CD14-positive monocyte (primary cell): ENCODE measurements around the gene MBP. TPM values are rescaled to one million over a fixed set of nuclear protein-coding genes. Genes with fewer than 3 reads are reported as not detected.

Experiments used
- DNase-seq, 3 donors: peaks; one replicate each; pipeline ENCODE4 v3.0.0-alpha.2; 2011 to 2022
- H2AFZ ChIP-seq: 2 replicates; pipeline ENCODE4 v1.6.0; 2012; ENCODE audit warnings: mild to moderate bottlenecking, low read depth, low read length, inconsistent platforms; ENCODE audit not compliant: insufficient read depth, poor library complexity, severe bottlenecking
- H3K27ac ChIP-seq, 2 donors: 1 replicate in 1 of 2; 2 replicates in 1 of 2; pipeline ENCODE4 v1.5.1; 2012 to 2013; ENCODE audit warnings: low read length in 2 of 2, control low read depth in 1 of 2, inconsistent platforms in 1 of 2, low read depth in 1 of 2, mild to moderate bottlenecking in 1 of 2
- H3K27me3 ChIP-seq, 2 donors: one replicate each; pipeline versions ENCODE4 v1.6.0 to v1.6.1; 2011 to 2013; ENCODE audit warnings: low read length in 2 of 2; ENCODE audit not compliant: control insufficient read depth in 2 of 2, insufficient read depth in 2 of 2
- H3K36me3 ChIP-seq, 2 donors: replicated peaks in 1 of 2; 1 replicate in 1 of 2; 2 replicates in 1 of 2; pipeline versions ENCODE4 v1.5.1 to v1.6.1; 2012 to 2013; ENCODE audit warnings: low read length in 2 of 2, control low read depth in 1 of 2, inconsistent platforms in 1 of 2, mild to moderate bottlenecking in 1 of 2; ENCODE audit not compliant: insufficient read depth in 2 of 2, control insufficient read depth in 1 of 2
- H3K4me1 ChIP-seq, 2 donors: 1 replicate in 1 of 2; 2 replicates in 1 of 2; pipeline versions ENCODE4 v1.5.1 to v1.6.1; 2012 to 2013; ENCODE audit warnings: low read length in 2 of 2, control low read depth in 1 of 2, inconsistent platforms in 1 of 2, mild to moderate bottlenecking in 1 of 2, moderate library complexity in 1 of 2; ENCODE audit not compliant: insufficient read depth in 2 of 2, control insufficient read depth in 1 of 2
- H3K4me2 ChIP-seq: replicated peaks from 2 replicates; pipeline ENCODE3; 2012; ENCODE audit warnings: low read length, moderate library complexity, mild to moderate bottlenecking; ENCODE audit not compliant: poor library complexity, severe bottlenecking; ENCODE audit errors: extremely low read depth
- H3K4me3 ChIP-seq, 3 experiments: fragments of 200-600 bp in 1 of 3; sonication (generic) in 1 of 3; replicated peaks in 1 of 3; 1 replicate in 2 of 3; 2 replicates in 1 of 3; pipeline ENCODE4 v1.5.1; 2011 to 2013; ENCODE audit warnings: low read length in 3 of 3, mild to moderate bottlenecking in 3 of 3, control low read depth in 2 of 3, low read depth in 2 of 3, inconsistent platforms in 1 of 3, moderate library complexity in 1 of 3
- H3K79me2 ChIP-seq: 2 replicates; pipeline ENCODE4 v1.6.0; 2012; ENCODE audit warnings: mild to moderate bottlenecking, control low read depth, inconsistent platforms, low read length, moderate library complexity; ENCODE audit not compliant: insufficient read depth
- H3K9ac ChIP-seq: 2 replicates; pipeline ENCODE4 v1.6.0; 2017; ENCODE audit warnings: low read length, mild to moderate bottlenecking; ENCODE audit not compliant: insufficient read depth, poor library complexity, severe bottlenecking
- H3K9me3 ChIP-seq, 2 donors: replicated peaks in 1 of 2; 1 replicate in 1 of 2; 2 replicates in 1 of 2; pipeline versions ENCODE4 v1.5.1 to v1.6.1; 2012 to 2013; ENCODE audit warnings: low read length in 2 of 2, control low read depth in 1 of 2; ENCODE audit not compliant: control insufficient read depth in 1 of 2, insufficient read depth in 1 of 2
- H4K20me1 ChIP-seq: 2 replicates; pipeline ENCODE4 v1.6.0; 2012; ENCODE audit warnings: mild to moderate bottlenecking, low read length, control low read depth, moderate library complexity; ENCODE audit not compliant: insufficient read depth
- H3K27ac Mint-ChIP-seq, 7 donors: one replicate each; pipeline ENCODE4 v1.8.0; 2020; ENCODE audit warnings: mild to moderate bottlenecking in 7 of 7, mixed read lengths in 7 of 7, moderate library complexity in 6 of 7, inconsistent platforms in 2 of 7
- H3K27me3 Mint-ChIP-seq, 3 donors: one replicate each; pipeline ENCODE4 v1.8.0; 2021 to 2022; ENCODE audit warnings: low read depth in 3 of 3, mild to moderate bottlenecking in 3 of 3, mixed read lengths in 3 of 3, moderate library complexity in 3 of 3, inconsistent platforms in 1 of 3
- H3K36me3 Mint-ChIP-seq, 2 donors: one replicate each; pipeline ENCODE4 v1.8.0; 2020; ENCODE audit warnings: mixed read lengths in 2 of 2, inconsistent platforms in 1 of 2, mild to moderate bottlenecking in 1 of 2
- H3K4me1 Mint-ChIP-seq: one replicate; pipeline ENCODE4 v1.8.0; 2020; ENCODE audit warnings: mild to moderate bottlenecking, mixed read lengths
- H3K4me3 Mint-ChIP-seq, 2 donors: one replicate each; pipeline ENCODE4 v1.8.0; 2020; ENCODE audit warnings: mild to moderate bottlenecking in 2 of 2, mixed read lengths in 2 of 2, moderate library complexity in 1 of 2
- H3K9me3 Mint-ChIP-seq, 7 donors: one replicate each; pipeline ENCODE4 v1.8.0; 2020 to 2022; ENCODE audit warnings: mixed read lengths in 7 of 7, mild to moderate bottlenecking in 6 of 7, moderate library complexity in 6 of 7, inconsistent platforms in 2 of 7
- CTCF ChIP-seq: fragments of 200-600 bp; IDR thresholded peaks from one replicate; pipeline ENCODE4 v1.8.0; 2022; ENCODE audit warnings: antibody characterized with exemption, mild to moderate bottlenecking
- WGBS: methylation state at CpG from one replicate; pipeline ENCODE4 v1.1.5; 2013; ENCODE audit warnings: missing lambda C conversion rate; ENCODE audit not compliant: insufficient coverage; 5-methylcytosine and 5-hydroxymethylcytosine counted together
- intact Hi-C, 2 donors: fragments of 100-400 bp; cut with micrococcal nuclease; formaldehyde crosslinking; loops; one replicate each; pipeline versions ENCODE4 v1.15.0 to v1.15.1; 2023
- polyA plus RNA-seq, 3 donors: library from polyadenylated mRNA; depleted of rRNA in 1 of 3; unstranded in 2 of 3; stranded (reverse) in 1 of 3; fragments of 300-500 nt in 2 of 3; fragments of >200 nt in 1 of 3; fragmentation: Illumina TruSeq in 2 of 3; gene quantifications; 1 replicate in 2 of 3; 2 replicates in 1 of 3; pipeline ENCODE4 v1.2.3, GENCODE V29; 2012 to 2021

MBP gene
- polyA plus RNA-seq, 3 donors = 47.7 to 81.0 (median 50.4) TPM

DNA sequence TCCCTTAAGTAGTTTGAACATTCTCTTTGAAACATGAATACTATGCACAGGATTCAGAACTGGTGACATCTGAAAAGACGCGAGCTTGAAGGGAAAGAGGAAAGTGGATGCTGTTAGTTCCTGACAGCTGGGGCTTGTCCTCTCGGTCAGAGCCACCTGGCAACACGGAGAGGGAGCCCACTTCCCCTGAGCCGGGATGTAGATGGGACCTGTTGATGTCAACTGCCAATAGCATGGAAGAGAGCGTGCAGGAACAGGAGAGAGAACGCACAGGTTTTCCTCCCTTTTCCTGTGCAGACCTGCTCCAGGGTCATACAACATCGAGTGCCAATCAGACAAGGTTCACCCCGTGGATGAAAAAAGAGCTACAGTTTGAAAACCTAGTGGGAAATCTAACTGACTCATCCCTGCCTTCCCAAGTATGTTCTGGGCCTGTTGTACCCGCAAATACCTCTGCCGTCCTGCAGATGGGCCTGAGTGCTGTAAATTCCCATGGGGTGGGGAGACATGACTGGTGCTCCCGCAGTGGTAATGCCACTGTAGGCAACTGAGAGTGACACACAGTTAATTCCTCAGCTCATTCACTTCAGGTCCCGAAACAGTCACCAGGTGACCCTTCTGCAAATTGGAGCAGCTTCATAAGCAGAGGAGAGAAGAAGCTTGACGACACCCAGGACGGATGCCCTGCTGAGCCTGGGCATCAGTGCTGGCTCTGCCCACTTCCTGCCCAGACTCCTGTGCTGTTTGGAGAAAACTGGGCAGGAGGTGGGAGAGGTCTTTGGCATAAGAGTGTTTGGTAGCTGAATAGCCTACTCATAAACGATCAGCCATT, 13.9 kb upstream of the MBP start:
- Histone ChIP-seq H3K4me1 (peaks cover 22 to 31% of the 10 kb centered on the region in 2 donors), H2AFZ (no peak overlapping the region), H3K4me3 (no peak overlapping the region), H4K20me1 (no peaks in the 10 kb centered on the region), H3K27ac (peak overlapping the region; percentile 17 to 84), H3K36me3 (no peaks in the 10 kb centered on the region), H3K9ac (no peak overlapping the region), H3K79me2 (no peaks in the 10 kb centered on the region), H3K4me2 (no peak overlapping the region), H3K9me3 (peaks cover 12 to 20% of the 10 kb centered on the region in 2 donors), H3K27me3 (no peaks in the 10 kb centered on the region)
- intact Hi-C loops = loop anchor here in 1 of 2 donors (5.0 kb wide), 1 partner anchor 36 kb away; no protein-coding TSS in a partner anchor
- WGBS = 52% methylated on average over 13 of the region's 16 CpGs
- DNase-seq = no peak
- Mint-ChIP-seq H3K36me3 (peaks cover 6 to 7% of the 10 kb centered on the region in 2 donors), H3K27ac (peak overlapping the region in 5 of 7 donors; percentile 71 to 97 (median 94)), H3K27me3 (peaks cover 0 to 5% (median 2%) of the 10 kb centered on the region in 3 donors), H3K4me3 (no peak overlapping the region), H3K4me1 (peaks cover 32% of the 10 kb centered on the region), H3K9me3 (peaks cover 11 to 29% (median 24%) of the 10 kb centered on the region in 7 donors)
- no peak for TF ChIP-seq CTCF

GRCh38 chr18:77145364-77145901, 12.8 kb upstream of the MBP start:
- WGBS = 91% methylated on average over 11 of the region's 11 CpGs
- H3K36me3 Mint-ChIP-seq = peaks cover 7 to 8% of the 10 kb centered on the region in 2 donors
- TF ChIP-seq CTCF = no peak
- Histone ChIP-seq H2AFZ (no peak overlapping the region), H3K27me3 (no peaks in the 10 kb centered on the region), H3K9ac (no peak overlapping the region), H3K9me3 (peaks cover 12 to 20% of the 10 kb centered on the region in 2 donors), H3K79me2 (no peaks in the 10 kb centered on the region), H3K4me3 (no peak overlapping the region), H4K20me1 (no peaks in the 10 kb centered on the region), H3K4me1 (peaks cover 33 to 42% of the 10 kb centered on the region in 2 donors), H3K27ac (no peak overlapping the region), H3K4me2 (no peak overlapping the region), H3K36me3 (no peaks in the 10 kb centered on the region)
- H3K27ac Mint-ChIP-seq = no peak overlapping the region
- H3K9me3 Mint-ChIP-seq = peaks cover 11 to 29% (median 27%) of the 10 kb centered on the region in 7 donors
- peaks cover 40% of the 10 kb centered on the region for H3K4me1 Mint-ChIP-seq
- H3K27me3 Mint-ChIP-seq = peaks cover 0 to 5% (median 2%) of the 10 kb centered on the region in 3 donors
- no peak overlapping the region for H3K4me3 Mint-ChIP-seq
- no peak for DNase-seq
- intact Hi-C loops = loop anchor here in 1 of 2 donors (5.0 kb wide), 1 partner anchor 37 kb away; no protein-coding TSS in a partner anchor
